H9 (cell line): ENCODE data around the gene GNG11. TPM values are rescaled to one million over a fixed set of nuclear protein-coding genes. Genes with fewer than 3 reads are reported as not detected.

Source experiments
- DNase-seq: peaks from one replicate; pipeline ENCODE4 v3.0.0-alpha.2; 2017
- H2AFZ ChIP-seq: one replicate; pipeline ENCODE4 v1.6.1; 2013; ENCODE audit warnings: mild to moderate bottlenecking, low read length, control low read depth, moderate library complexity
- H2AK5ac ChIP-seq: 2 replicates; pipeline ENCODE4 v1.6.1; 2013; ENCODE audit warnings: low read length, control low read depth, mixed read lengths; ENCODE audit not compliant: insufficient read length
- H2BK120ac ChIP-seq: one replicate; pipeline ENCODE4 v1.6.1; 2013; ENCODE audit warnings: low read depth, mild to moderate bottlenecking, low read length, control low read depth, inconsistent platforms; ENCODE audit not compliant: poor library complexity, severe bottlenecking
- H2BK12ac ChIP-seq: 2 replicates; pipeline ENCODE4 v1.6.1; 2013; ENCODE audit warnings: low read length, control low read depth, mixed read lengths, low read depth; ENCODE audit not compliant: insufficient read length
- H2BK15ac ChIP-seq: 2 replicates; pipeline ENCODE4 v1.6.1; 2013; ENCODE audit warnings: low read depth, low read length, control low read depth
- H2BK20ac ChIP-seq: one replicate; pipeline ENCODE4 v1.6.1; 2013; ENCODE audit warnings: low read depth, mild to moderate bottlenecking, low read length, control low read depth, inconsistent platforms; ENCODE audit not compliant: poor library complexity, severe bottlenecking
- H2BK5ac ChIP-seq: 2 replicates; pipeline ENCODE4 v1.6.1; 2013; ENCODE audit warnings: low read length, control low read depth, mixed read lengths; ENCODE audit not compliant: insufficient read length
- H3K14ac ChIP-seq: 2 replicates; pipeline ENCODE4 v1.6.1; 2013; ENCODE audit warnings: low read length, control low read depth; ENCODE audit not compliant: insufficient read depth
- H3K18ac ChIP-seq: 2 replicates; pipeline ENCODE4 v1.6.1; 2013; ENCODE audit warnings: low read depth, mild to moderate bottlenecking, mixed read lengths, low read length, control low read depth; ENCODE audit not compliant: insufficient read length
- H3K23ac ChIP-seq: 2 replicates; pipeline ENCODE4 v1.6.1; 2013; ENCODE audit warnings: low read length, control low read depth, mixed read lengths, low read depth; ENCODE audit not compliant: insufficient read length
- H3K23me2 ChIP-seq: 2 replicates; pipeline ENCODE4 v1.6.1; 2013; ENCODE audit warnings: low read depth, mild to moderate bottlenecking, mixed read lengths, low read length, control low read depth; ENCODE audit not compliant: insufficient read length, poor library complexity, severe bottlenecking
- H3K27ac ChIP-seq: 2 replicates; pipeline ENCODE4 v1.5.1; 2013; ENCODE audit warnings: low read length, control low read depth, mixed read lengths, low read depth; ENCODE audit not compliant: insufficient read length
- H3K27me3 ChIP-seq: 2 replicates; pipeline ENCODE4 v1.6.1; 2013; ENCODE audit warnings: low read length, control low read depth, inconsistent platforms; ENCODE audit not compliant: insufficient read depth
- H3K4ac ChIP-seq: 2 replicates; pipeline ENCODE4 v1.6.1; 2013; ENCODE audit warnings: low read depth, mild to moderate bottlenecking, control low read depth, inconsistent platforms, low read length, moderate library complexity
- H3K4me1 ChIP-seq: 2 replicates; pipeline ENCODE4 v1.6.1; 2013; ENCODE audit warnings: low read length, control low read depth, inconsistent platforms; ENCODE audit not compliant: insufficient read depth
- H3K4me2 ChIP-seq: 2 replicates; pipeline ENCODE4 v1.6.1; 2013; ENCODE audit warnings: low read length, control low read depth, mixed read lengths; ENCODE audit not compliant: insufficient read length, insufficient read depth
- H3K56ac ChIP-seq: 2 replicates; pipeline ENCODE4 v1.6.1; 2013; ENCODE audit warnings: low read depth, mild to moderate bottlenecking, mixed read lengths, low read length, control low read depth; ENCODE audit not compliant: insufficient read length
- H3K79me1 ChIP-seq: 2 replicates; pipeline ENCODE4 v1.6.1; 2013; ENCODE audit warnings: low read depth, mild to moderate bottlenecking, moderate library complexity, low read length, control low read depth, inconsistent platforms; ENCODE audit not compliant: insufficient read depth, poor library complexity, severe bottlenecking
- H3K79me2 ChIP-seq: 2 replicates; pipeline ENCODE4 v1.6.1; 2013; ENCODE audit warnings: low read length, control low read depth, inconsistent platforms; ENCODE audit not compliant: insufficient read depth
- H3K9ac ChIP-seq: 2 replicates; pipeline ENCODE4 v1.6.1; 2013; ENCODE audit warnings: low read length, control low read depth, mixed read lengths; ENCODE audit not compliant: insufficient read length; ENCODE audit errors: extremely low read depth
- H3K9me3 ChIP-seq: one replicate; pipeline ENCODE4 v1.6.1; 2013; ENCODE audit warnings: low read depth, low read length, inconsistent platforms; ENCODE audit not compliant: control insufficient read depth
- H3T11ph ChIP-seq: one replicate; pipeline ENCODE4 v1.6.1; 2013; ENCODE audit warnings: mild to moderate bottlenecking, low read length, control low read depth, inconsistent platforms
- H4K20me1 ChIP-seq: one replicate; pipeline ENCODE4 v1.6.1; 2013; ENCODE audit not compliant: control insufficient read depth, insufficient read length, insufficient read depth
- H4K5ac ChIP-seq: 2 replicates; pipeline ENCODE4 v1.6.1; 2013; ENCODE audit warnings: low read depth, mild to moderate bottlenecking, mixed read lengths, low read length, control low read depth; ENCODE audit not compliant: insufficient read length
- H4K8ac ChIP-seq: replicated peaks from 2 replicates; pipeline ENCODE4 v1.6.1; 2013; ENCODE audit warnings: low read length, control low read depth, mixed read lengths, low read depth; ENCODE audit not compliant: insufficient read length
- H4K91ac ChIP-seq: 2 replicates; pipeline ENCODE4 v1.6.1; 2013; ENCODE audit warnings: low read depth, mild to moderate bottlenecking, moderate library complexity, mixed read lengths, low read length, control low read depth; ENCODE audit not compliant: insufficient read length
- H3K27ac Mint-ChIP-seq, 3 experiments: 2 replicates in 2 of 3; 3 replicates in 1 of 3; pipeline ENCODE4 v1.8.0; 2020 to 2021; ENCODE audit warnings: mixed read lengths in 3 of 3, mild to moderate bottlenecking in 1 of 3, moderate library complexity in 1 of 3
- H3K27me3 Mint-ChIP-seq: 2 replicates; pipeline ENCODE4 v1.8.0; 2021; ENCODE audit warnings: low read depth, mild to moderate bottlenecking, moderate library complexity, mixed read lengths
- H3K36me3 Mint-ChIP-seq, 3 experiments: 2 replicates in 2 of 3; 3 replicates in 1 of 3; pipeline ENCODE4 v1.8.0; 2020 to 2021; ENCODE audit warnings: low read depth in 3 of 3, mixed read lengths in 3 of 3; ENCODE audit not compliant: insufficient read depth in 1 of 3
- H3K4me1 Mint-ChIP-seq, 2 experiments: 2 replicates each; pipeline ENCODE4 v1.8.0; 2020; ENCODE audit warnings: mixed read lengths in 2 of 2
- H3K4me3 Mint-ChIP-seq, 2 experiments: 2 replicates in 1 of 2; 3 replicates in 1 of 2; pipeline ENCODE4 v1.8.0; 2020 to 2021; ENCODE audit warnings: mild to moderate bottlenecking in 2 of 2, mixed read lengths in 2 of 2, moderate library complexity in 1 of 2
- H3K9me3 Mint-ChIP-seq, 2 experiments: 2 replicates in 1 of 2; 3 replicates in 1 of 2; pipeline ENCODE4 v1.8.0; 2020; ENCODE audit warnings: mild to moderate bottlenecking in 2 of 2, mixed read lengths in 2 of 2, moderate library complexity in 1 of 2
- CTCF ChIP-seq: fragments of 200-600 bp; sonication (generic); conservative IDR thresholded peaks from 3 replicates; pipeline ENCODE4 v1.8.0; 2021; ENCODE audit warnings: antibody characterized with exemption, mild to moderate bottlenecking
- WGBS: extraction: QIAGEN DNeasy Blood & Tissue Kit; methylation state at CpG from one replicate; pipeline ENCODE4 v1.1.7; 2013; ENCODE audit warnings: missing lambda C conversion rate, low lambda C conversion rate, mixed read lengths; ENCODE audit not compliant: insufficient read length; ENCODE audit errors: extremely low coverage; 5-methylcytosine and 5-hydroxymethylcytosine counted together
- total RNA-seq: library from RNA; stranded (reverse); gene quantifications from 2 replicates; pipeline ENCODE4 v1.2.1, GENCODE V29; 2021

Gene GNG11
- total RNA-seq, 1 experiment from 2014 or later, result 0.68 TPM

GRCh38 chr7:93977211-93977950, 55.8 kb downstream of the GNG11 start:
- H3K4me1 ChIP-seq, result peaks cover 5% of the 10 kb centered on the region
- no peak for DNase-seq
- H3K27ac Mint-ChIP-seq, result peak overlapping the region in 1 of 3 experiments; percentile 1; a peak in 3 of 7 replicates
- H2AFZ ChIP-seq, result no peak overlapping the region
- no peak overlapping the region for H3K4me2 ChIP-seq
- no peak overlapping the region for H3K4me3 Mint-ChIP-seq
- no peaks in the 10 kb centered on the region for H3K36me3 Mint-ChIP-seq
- no peak overlapping the region for H3K27ac ChIP-seq
- no peaks in the 10 kb centered on the region for H4K20me1 ChIP-seq
- WGBS, result no CpG with 5 or more reads among the region's 7 CpGs
- no peak overlapping the region for H2BK5ac ChIP-seq
- H2BK120ac ChIP-seq, result no peak overlapping the region
- no peak overlapping the region for H3K18ac ChIP-seq
- no peak for TF ChIP-seq CTCF
- H3K27me3 Mint-ChIP-seq, result no peaks in the 10 kb centered on the region
- no peaks in the 10 kb centered on the region for H3K79me2 ChIP-seq
- no peak overlapping the region for H2BK15ac ChIP-seq
- H4K91ac ChIP-seq, result no peak overlapping the region
- H3K9me3 Mint-ChIP-seq, result no peaks in the 10 kb centered on the region
- H3K56ac ChIP-seq, result no peak overlapping the region
- no peaks in the 10 kb centered on the region for H3K79me1 ChIP-seq
- no peak overlapping the region for H2AK5ac ChIP-seq
- H3K14ac ChIP-seq, result no peak overlapping the region
- H3K9ac ChIP-seq, result no peak overlapping the region
- no peak overlapping the region for H4K8ac ChIP-seq
- no peak overlapping the region for H3K4ac ChIP-seq
- peaks cover 39 to 41% of the 10 kb centered on the region in 2 experiments for H3K4me1 Mint-ChIP-seq
- no peak overlapping the region for H2BK20ac ChIP-seq
- no peak overlapping the region for H3K23ac ChIP-seq
- H3K9me3 ChIP-seq, result no peaks in the 10 kb centered on the region
- no peak overlapping the region for H3T11ph ChIP-seq
- no peak overlapping the region for H4K5ac ChIP-seq
- H2BK12ac ChIP-seq, result no peak overlapping the region
- no peaks in the 10 kb centered on the region for H3K27me3 ChIP-seq
- no peaks in the 10 kb centered on the region for H3K23me2 ChIP-seq

Other genes with a start within 250 kb of the GNG11 start
- 3.8 and 4.4 TPM in 2 replicates for gene TFPI2, start 31.0 kb upstream of the GNG11 start, total RNA-seq
- 0.20 and 0.44 TPM in 2 replicates for gene GNGT1, start 15.2 kb upstream of the GNG11 start, total RNA-seq
- gene BET1, start 82.6 kb downstream of the GNG11 start, total RNA-seq, result 21.4 and 23.4 TPM in 2 replicates